Bronchus fibroblast of lung (primary cell): ENCODE results near the gene KLK12. TPM values are rescaled to one million over a fixed set of nuclear protein-coding genes. Genes with fewer than 3 reads are reported as not detected.

Experiments used
- total RNA-seq: library from RNA; depleted of rRNA; stranded (reverse); fragments of >200 nt; gene quantifications from 2 replicates; pipeline ENCODE4 v1.2.3, GENCODE V29; 2015

KLK12 gene, protein sequence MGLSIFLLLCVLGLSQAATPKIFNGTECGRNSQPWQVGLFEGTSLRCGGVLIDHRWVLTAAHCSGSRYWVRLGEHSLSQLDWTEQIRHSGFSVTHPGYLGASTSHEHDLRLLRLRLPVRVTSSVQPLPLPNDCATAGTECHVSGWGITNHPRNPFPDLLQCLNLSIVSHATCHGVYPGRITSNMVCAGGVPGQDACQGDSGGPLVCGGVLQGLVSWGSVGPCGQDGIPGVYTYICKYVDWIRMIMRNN
- total RNA-seq: not detected in 2 replicates

DNA sequence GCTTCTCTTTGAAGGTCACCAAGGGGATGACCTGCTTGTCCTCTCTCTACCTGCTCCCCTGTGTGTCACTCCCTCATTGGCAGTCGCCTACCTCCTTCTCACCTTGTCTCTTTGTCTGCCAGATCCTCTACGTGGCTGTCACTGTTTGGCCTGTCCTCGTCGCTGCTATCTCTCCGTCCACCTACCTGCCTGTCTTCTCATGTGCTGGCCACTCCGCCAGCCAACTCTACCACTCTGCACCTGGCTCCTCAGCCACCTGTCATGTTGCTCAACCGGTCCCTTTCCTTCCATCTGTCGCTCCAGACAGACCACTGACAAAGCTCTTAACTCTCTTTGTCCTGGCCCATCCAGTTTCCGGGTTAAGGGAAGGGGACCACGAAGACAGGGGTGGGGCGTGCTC lies at the start of gene KLK12:
Gene KLK12 (minus strand): TSS at position 299 of the 400 bp plus-strand sequence. CDS start 381 bp downstream, outside the sequence.

DNA sequence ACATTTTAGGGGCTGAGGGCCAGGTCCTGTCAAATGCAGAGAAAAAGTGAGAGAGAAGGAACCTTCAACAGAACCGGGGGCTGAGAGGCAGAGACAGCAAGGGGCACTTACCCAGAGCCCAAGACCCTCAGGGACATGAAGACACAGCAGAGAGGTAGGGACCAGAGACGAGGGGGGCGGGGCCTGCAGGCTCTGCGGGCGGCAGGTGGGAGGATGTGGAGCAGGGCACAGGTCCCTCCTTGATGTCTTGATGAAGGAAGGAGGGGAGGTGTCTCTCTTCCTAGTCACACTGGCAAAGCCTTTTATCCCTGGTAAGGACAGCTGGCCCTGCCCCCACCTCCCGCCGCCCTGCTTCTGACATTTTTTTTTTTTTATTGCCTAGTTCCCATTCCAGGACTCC lies 47.8 kb upstream of the KLK12 start, which contains the start of gene KLK14:
Gene KLK14 (minus strand): TSS at position 277 of the 400 bp plus-strand sequence. CDS start 273 bp downstream, at position 4.

DNA sequence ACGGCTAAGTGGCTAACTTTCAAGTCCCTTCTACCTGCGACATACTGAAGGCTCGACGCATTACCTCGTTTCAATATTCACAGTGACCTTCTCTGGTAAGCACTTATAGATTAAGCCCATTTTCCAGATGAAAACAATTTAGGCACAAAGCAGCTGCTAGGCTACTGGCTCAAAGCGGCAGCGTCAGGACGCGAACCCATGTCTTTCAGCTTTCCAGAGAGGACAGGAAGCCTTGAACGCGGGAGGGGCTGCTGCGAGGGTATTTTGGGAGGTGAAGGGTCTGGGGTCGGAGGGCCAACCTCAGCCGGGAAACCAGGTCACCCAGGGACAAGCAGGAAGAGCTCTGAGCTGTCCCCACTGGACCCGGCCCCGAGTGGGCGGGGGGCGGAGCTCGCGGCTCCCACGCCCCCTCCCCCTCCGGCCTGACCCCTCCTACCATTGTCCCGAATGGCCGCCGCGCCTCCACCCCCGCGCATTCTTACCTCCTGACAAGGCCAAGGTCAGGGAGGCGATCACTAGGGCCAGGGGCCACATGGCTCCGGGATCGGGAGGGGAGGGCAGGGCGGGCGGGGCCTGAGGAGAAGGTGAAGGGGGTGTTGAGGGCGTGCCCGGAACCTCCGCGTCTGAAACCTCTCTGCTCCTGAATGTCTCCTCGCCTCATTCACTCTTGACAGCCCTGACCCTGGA lies 29.9 kb upstream of the KLK12 start, which contains the start of gene KLK13:
Gene KLK13 (minus strand): TSS at position 559 of the 687 bp plus-strand sequence. CDS start 25 bp downstream, at position 534.

DNA sequence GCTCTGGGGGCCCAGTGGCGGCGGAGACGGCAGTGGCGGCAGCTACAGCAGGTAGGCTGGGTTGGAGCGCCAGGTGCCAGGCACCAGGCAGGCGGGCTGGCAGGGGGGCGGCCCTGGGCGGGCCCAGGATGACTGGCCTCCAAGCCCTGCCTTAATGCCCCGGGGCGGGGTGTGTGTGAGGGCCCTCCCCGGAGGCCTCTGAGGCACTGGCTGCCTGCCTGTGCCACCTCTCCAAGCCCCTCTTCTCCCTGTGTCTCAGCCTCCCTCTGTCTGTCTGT lies 8.3 kb downstream of the KLK12 start, which contains the start of gene KLK11:
Gene KLK11 (minus strand): TSS at position 63 of the 278 bp plus-strand sequence. CDS start 985 bp downstream, outside the sequence.

DNA sequence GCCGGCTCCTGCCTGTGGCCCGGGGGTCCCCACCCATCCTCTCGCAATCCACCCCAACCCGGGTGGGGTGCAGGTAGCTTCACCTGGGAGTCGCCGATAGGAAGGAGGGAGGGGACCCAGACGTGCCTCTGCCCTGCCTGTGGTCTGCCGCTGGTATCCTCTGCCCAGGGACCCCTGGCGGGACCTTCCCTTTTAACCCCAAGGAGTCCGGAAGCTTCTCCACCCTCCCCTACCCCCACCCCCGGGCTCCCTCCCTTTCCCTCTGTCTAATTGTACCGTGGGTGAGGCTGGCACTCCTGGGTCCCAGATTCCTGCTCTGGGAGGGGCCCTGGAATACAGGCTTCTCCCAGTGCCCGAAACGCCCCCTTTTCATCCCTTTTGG lies 15.3 kb downstream of the KLK12 start, which contains the start of gene KLK10:
Gene KLK10 (minus strand): TSS at position 166 of the 382 bp plus-strand sequence. CDS start 579 bp downstream, outside the sequence.

DNA sequence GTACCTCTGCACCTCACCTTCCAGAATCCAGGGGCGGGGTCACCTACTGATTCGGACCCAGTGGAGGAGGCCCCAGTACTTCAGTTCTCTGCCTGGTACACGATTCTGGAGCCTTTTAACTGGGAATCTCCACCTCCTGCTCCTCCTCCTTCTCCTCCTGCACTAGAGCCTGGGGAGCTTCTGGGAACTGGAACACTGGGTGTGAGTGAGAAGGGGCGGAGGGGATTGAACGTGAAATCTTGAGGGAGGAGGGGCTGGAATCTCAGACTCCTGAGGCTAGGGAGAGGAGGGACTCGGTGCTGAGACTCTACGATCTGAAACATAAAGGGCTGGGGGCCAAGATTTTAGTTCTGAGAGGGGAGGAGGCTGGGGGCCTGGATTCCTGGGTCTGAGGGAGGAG lies 33.3 kb downstream of the KLK12 start, which contains the start of gene KLK8:
Gene KLK8 (minus strand): TSS at position 90 of the 400 bp plus-strand sequence. CDS start 437 bp downstream, outside the sequence.

DNA sequence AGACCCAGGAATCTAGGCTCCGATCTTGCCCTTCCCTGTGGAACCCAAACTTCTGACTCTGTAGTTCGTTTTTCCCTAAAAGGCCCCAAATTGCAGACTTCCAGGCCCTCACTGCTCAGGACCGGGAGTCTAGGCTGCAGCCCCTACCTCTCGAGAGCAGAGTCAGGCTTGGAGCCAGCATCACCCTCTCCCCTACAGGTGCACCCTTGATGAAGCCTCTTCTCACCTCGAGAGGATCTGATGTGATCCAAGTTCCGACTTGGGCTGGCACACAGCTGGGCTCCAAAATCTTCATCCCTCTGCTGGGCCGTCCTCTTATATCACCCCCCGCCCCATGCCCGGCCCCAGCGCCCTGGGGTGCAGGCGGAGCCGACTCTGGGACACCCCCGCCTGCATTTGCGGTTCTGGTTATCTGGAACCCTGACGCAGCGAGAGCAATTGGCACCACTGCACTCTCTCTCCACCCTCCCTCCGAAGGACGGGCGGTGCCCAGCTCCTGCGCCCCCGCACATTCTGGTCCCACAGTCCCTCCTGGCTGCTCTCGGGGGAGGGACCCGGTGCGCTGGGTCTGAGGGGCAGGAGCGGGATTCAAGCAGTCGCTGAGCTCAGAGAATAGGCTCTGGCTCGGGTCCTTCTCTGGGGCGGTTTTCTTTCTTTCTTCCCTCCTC lies 51.0 kb downstream of the KLK12 start, which contains the start of gene KLK7:
Gene KLK7 (minus strand): TSS at position 293 of the 668 bp plus-strand sequence. CDS start 1,518 bp downstream, outside the sequence.

Other genes with a start within 250 kb of the KLK12 start
- gene ACP4, start 244.6 kb downstream of the KLK12 start, total RNA-seq: not detected in 2 replicates
- not detected in 2 replicates for gene KLK1, start 211.2 kb downstream of the KLK12 start, total RNA-seq
- not detected in 2 replicates for gene KLK15, start 201.4 kb downstream of the KLK12 start, total RNA-seq
- gene KLK3, start 180.1 kb downstream of the KLK12 start, total RNA-seq: not detected in 2 replicates
- 0.89 TPM in 1 of 2 replicates, not detected in the other for gene KLK2, start 161.6 kb downstream of the KLK12 start, total RNA-seq
- gene KLK4, start 123.6 kb downstream of the KLK12 start, total RNA-seq: not detected in 2 replicates
- not detected in 2 replicates for gene KLK5, start 82.0 kb downstream of the KLK12 start, total RNA-seq
- not detected in 2 replicates for gene KLK6, start 65.4 kb downstream of the KLK12 start, total RNA-seq
- not detected in 2 replicates for gene KLK7, start 51.1 kb downstream of the KLK12 start, total RNA-seq
- gene KLK8, start 33.4 kb downstream of the KLK12 start, total RNA-seq: not detected in 2 replicates
- gene KLK10, start 15.3 kb downstream of the KLK12 start, total RNA-seq: not detected in 2 replicates
- gene KLK11, start 8.4 kb downstream of the KLK12 start, total RNA-seq: not detected in 2 replicates
- not detected in 2 replicates for gene KLK13, start 30.1 kb upstream of the KLK12 start, total RNA-seq
- gene KLK14, start 47.9 kb upstream of the KLK12 start, total RNA-seq: not detected in 2 replicates
- gene CTU1, start 73.4 kb upstream of the KLK12 start, total RNA-seq: 8.6 and 8.7 TPM in 2 replicates
- under 0.01 TPM in 1 of 2 replicates, not detected in the other for gene SIGLEC9, start 89.9 kb upstream of the KLK12 start, total RNA-seq
- not detected in 2 replicates for gene SIGLEC7, start 107.3 kb upstream of the KLK12 start, total RNA-seq
- not detected in 2 replicates for gene CD33, start 190.1 kb upstream of the KLK12 start, total RNA-seq
- gene SIGLECL1, start 216.1 kb upstream of the KLK12 start, total RNA-seq: not detected in 2 replicates